OCI-LY7 (cell line): Measurements from ENCODE around the gene SLC12A3. TPM values are rescaled to one million over a fixed set of nuclear protein-coding genes. Genes with fewer than 3 reads are reported as not detected.

ENCODE experiments used
- BruUV-seq: library from RNA; stranded (reverse); fragments of 400-500 nt; replicated peaks from 2 replicates; lab custom pipeline; 2021; lab: Mats Ljungman, UMichigan
- CTCF ChIA-PET: fragments of 300-600 bp; sonication (Branson Sonifier 250); formaldehyde crosslinking; loops from one replicate; lab custom pipeline; 2022; ENCODE audit warnings: antibody characterized with exemption; ENCODE audit not compliant: unreplicated experiment; lab: Charles Lee
- POLR2A ChIA-PET: fragments of 300-600 bp; sonication (Branson Sonifier 250); formaldehyde crosslinking; loops from one replicate; lab custom pipeline; 2022; ENCODE audit warnings: antibody characterized with exemption; lab: Charles Lee
- DNase-seq: peaks from one replicate; pipeline ENCODE4 v3.0.0-alpha.2; 2015; ENCODE audit warnings: low spot score
- H2AFZ ChIP-seq: fragments of 200-600 bp; sonication (generic), shearing (Covaris generic); 2 replicates; pipeline ENCODE4 v1.6.1; 2014; ENCODE audit warnings: mild to moderate bottlenecking, antibody characterized with exemption, low read length, moderate library complexity
- H3K27ac ChIP-seq: fragments of 200-600 bp; sonication (generic); 2 replicates; pipeline ENCODE4 v1.5.1; 2014; ENCODE audit warnings: mixed run types, low read depth, mild to moderate bottlenecking, moderate library complexity, low read length, inconsistent platforms; ENCODE audit not compliant: poor library complexity, severe bottlenecking
- H3K36me3 ChIP-seq: fragments of 200-600 bp; sonication (generic); 2 replicates; pipeline ENCODE4 v1.6.1; 2014; ENCODE audit warnings: mild to moderate bottlenecking, antibody characterized with exemption, low read length, moderate library complexity, mixed read lengths; ENCODE audit not compliant: insufficient read depth
- H3K4me1 ChIP-seq: fragments of 200-600 bp; sonication (generic); 2 replicates; pipeline ENCODE4 v1.5.1; 2014; ENCODE audit warnings: mild to moderate bottlenecking, low read length; ENCODE audit not compliant: insufficient read depth, poor library complexity, severe bottlenecking
- H3K4me2 ChIP-seq: fragments of 200-600 bp; sonication (generic); 2 replicates; pipeline ENCODE4 v1.6.1; 2014; ENCODE audit warnings: mild to moderate bottlenecking, low read length
- H3K4me3 ChIP-seq: fragments of 200-600 bp; sonication (generic); 2 replicates; pipeline ENCODE4 v1.5.1; 2014; ENCODE audit warnings: mild to moderate bottlenecking, low read depth, low read length; ENCODE audit not compliant: poor library complexity, severe bottlenecking
- H3K79me2 ChIP-seq: fragments of 200-600 bp; sonication (generic); 2 replicates; pipeline ENCODE4 v1.6.1; 2016; ENCODE audit warnings: low read depth, mild to moderate bottlenecking, low read length, moderate library complexity, mixed read lengths; ENCODE audit not compliant: insufficient read depth
- H3K9me2 ChIP-seq: fragments of 200-600 bp; sonication (generic); 2 replicates; pipeline ENCODE4 v1.6.1; 2016; ENCODE audit warnings: mild to moderate bottlenecking, low read length, mixed read lengths; ENCODE audit not compliant: insufficient read depth
- H3K9me3 ChIP-seq: fragments of 200-600 bp; sonication (generic); 2 replicates; pipeline ENCODE4 v1.6.1; 2014; ENCODE audit warnings: mild to moderate bottlenecking, mixed run types, low read length, mixed read lengths
- H4K20me1 ChIP-seq: fragments of 200-600 bp; sonication (generic); 2 replicates; pipeline ENCODE4 v1.6.1; 2014; ENCODE audit warnings: mild to moderate bottlenecking, antibody characterized with exemption, low read length, moderate library complexity, mixed read lengths; ENCODE audit not compliant: insufficient read depth
- EZH2phosphoT487 ChIP-seq: fragments of 200-600 bp; sonication (generic); IDR thresholded peaks from 2 replicates; pipeline ENCODE4 v1.6.1; 2018; ENCODE audit warnings: low read depth, borderline replicate concordance, mild to moderate bottlenecking, mixed run types, antibody characterized with exemption, low read length, moderate library complexity, mixed read lengths
- intact Hi-C: fragments of 100-400 bp; cut with micrococcal nuclease; formaldehyde crosslinking; loops from one replicate; pipeline ENCODE4 v1.10.0; 2022; ENCODE audit not compliant: unreplicated experiment
- total RNA-seq, 2 experiments: library from RNA; depleted of rRNA in 1 of 2; stranded (reverse); fragments of >200 nt in 1 of 2; shearing (Covaris generic) in 1 of 2; gene quantifications; 2 replicates each; pipeline ENCODE4 v1.2.3, GENCODE V29; 2014 to 2022
- TF ChIP-seq, protein P1 (sequence below): fragments of 200-600 bp; sonication (generic); conservative IDR thresholded peaks from 2 replicates; pipeline ENCODE4 v1.5.1; 2014; ENCODE audit warnings: mild to moderate bottlenecking, antibody characterized with exemption, low read length, moderate library complexity, mixed read lengths

SLC12A3 gene
- total RNA-seq, 2 experiments from 2014 or later = 0.25 to 0.88 TPM

DNA sequence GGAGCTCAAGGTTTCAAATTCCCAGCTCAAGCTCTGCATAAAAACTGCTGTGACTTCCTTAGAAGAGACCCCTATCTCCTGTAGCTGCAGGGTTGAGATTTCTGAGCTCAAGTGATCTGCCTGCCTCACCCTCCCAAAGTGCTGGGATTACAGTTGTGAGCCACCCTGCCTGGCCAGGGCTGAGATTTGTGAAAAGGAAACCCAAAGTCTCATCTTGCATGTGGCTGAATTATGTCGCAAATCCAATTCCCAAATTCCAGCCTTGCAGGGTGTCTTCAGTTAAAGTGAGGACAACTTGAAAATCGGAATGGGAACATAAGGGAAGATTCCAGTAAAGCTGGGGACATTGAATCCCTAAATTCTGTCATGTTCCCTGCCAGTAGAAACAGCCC is 82.6 kb downstream of the SLC12A3 start:
- H3K9me2 ChIP-seq = no peaks in the 10 kb centered on the region
- ChIA-PET CTCF (no interaction called here), POLR2A (interaction anchor here (0.6 to 1.4 kb wide), 8 partner anchors 9 to 91 kb away, joined by 3 to 9 read pairs (median 4); no protein-coding TSS in a partner anchor)
- TF ChIP-seq, protein P1, sequence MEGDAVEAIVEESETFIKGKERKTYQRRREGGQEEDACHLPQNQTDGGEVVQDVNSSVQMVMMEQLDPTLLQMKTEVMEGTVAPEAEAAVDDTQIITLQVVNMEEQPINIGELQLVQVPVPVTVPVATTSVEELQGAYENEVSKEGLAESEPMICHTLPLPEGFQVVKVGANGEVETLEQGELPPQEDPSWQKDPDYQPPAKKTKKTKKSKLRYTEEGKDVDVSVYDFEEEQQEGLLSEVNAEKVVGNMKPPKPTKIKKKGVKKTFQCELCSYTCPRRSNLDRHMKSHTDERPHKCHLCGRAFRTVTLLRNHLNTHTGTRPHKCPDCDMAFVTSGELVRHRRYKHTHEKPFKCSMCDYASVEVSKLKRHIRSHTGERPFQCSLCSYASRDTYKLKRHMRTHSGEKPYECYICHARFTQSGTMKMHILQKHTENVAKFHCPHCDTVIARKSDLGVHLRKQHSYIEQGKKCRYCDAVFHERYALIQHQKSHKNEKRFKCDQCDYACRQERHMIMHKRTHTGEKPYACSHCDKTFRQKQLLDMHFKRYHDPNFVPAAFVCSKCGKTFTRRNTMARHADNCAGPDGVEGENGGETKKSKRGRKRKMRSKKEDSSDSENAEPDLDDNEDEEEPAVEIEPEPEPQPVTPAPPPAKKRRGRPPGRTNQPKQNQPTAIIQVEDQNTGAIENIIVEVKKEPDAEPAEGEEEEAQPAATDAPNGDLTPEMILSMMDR = no peak
- TF ChIP-seq EZH2phosphoT487 = no peak
- no peaks in the 10 kb centered on the region for H4K20me1 ChIP-seq
- H2AFZ ChIP-seq = no peak overlapping the region
- peaks cover 33% of the 10 kb centered on the region for H3K4me1 ChIP-seq
- peaks cover 58% of the 10 kb centered on the region for H3K36me3 ChIP-seq
- no peaks in the 10 kb centered on the region for H3K79me2 ChIP-seq
- BruUV-seq = no TSS peak
- intact Hi-C loops = no loop called here
- no peak overlapping the region for H3K4me3 ChIP-seq
- H3K4me2 ChIP-seq = no peak overlapping the region
- no peaks in the 10 kb centered on the region for H3K9me3 ChIP-seq
- H3K27ac ChIP-seq = peak overlapping the region; percentile 19
- no peak for DNase-seq

- no peaks in the 10 kb centered on the region for H3K79me2 ChIP-seq
- no peak overlapping the region for H2AFZ ChIP-seq
- TF ChIP-seq, protein P1 = no peak
- TF ChIP-seq EZH2phosphoT487 = no peak
- peaks cover 52% of the 10 kb centered on the region for H3K36me3 ChIP-seq
- H3K27ac ChIP-seq = no peak overlapping the region
- intact Hi-C loops = no loop called here
- H3K4me1 ChIP-seq = peaks cover 36% of the 10 kb centered on the region
- H3K9me2 ChIP-seq = no peaks in the 10 kb centered on the region
- ChIA-PET POLR2A (interaction anchor here (1.1 to 1.4 kb wide), 3 partner anchors 11 to 81 kb away, joined by 3 to 6 read pairs (median 3); no protein-coding TSS in a partner anchor), CTCF (no interaction called here)
- no peak for DNase-seq
- H4K20me1 ChIP-seq = no peaks in the 10 kb centered on the region
- BruUV-seq = no TSS peak
- no peaks in the 10 kb centered on the region for H3K9me3 ChIP-seq
- H3K4me2 ChIP-seq = no peak overlapping the region
- no peak overlapping the region for H3K4me3 ChIP-seq
Observed at GRCh38 chr16:56948234-56948633, 83.2 kb downstream of the SLC12A3 start.

DNA sequence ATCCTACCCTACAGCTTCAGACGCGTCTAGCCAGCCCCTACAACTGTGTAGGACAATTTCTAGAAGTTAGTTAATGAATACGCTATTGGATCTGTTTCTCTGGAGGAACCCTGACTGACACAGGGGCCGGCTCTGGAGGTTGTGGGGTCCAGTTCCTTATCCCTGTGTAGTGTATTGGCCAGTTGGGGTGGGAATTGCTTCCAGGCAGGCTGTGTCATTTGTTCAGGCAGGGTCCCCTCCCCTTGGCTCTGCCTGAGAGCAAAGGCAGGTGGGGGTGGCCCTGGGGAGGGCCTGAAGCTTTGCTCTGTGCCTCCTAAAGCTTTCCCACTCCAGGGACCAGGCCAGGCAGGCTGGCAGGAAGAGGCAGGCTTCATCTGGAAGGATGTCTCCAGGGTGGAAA is 85.0 kb downstream of the SLC12A3 start:
- Histone ChIP-seq H4K20me1 (no peaks in the 10 kb centered on the region), H3K27ac (peak overlapping the region; percentile 72), H3K4me2 (peak overlapping the region; percentile 74), H3K36me3 (peaks cover 34% of the 10 kb centered on the region), H3K9me2 (no peaks in the 10 kb centered on the region), H3K4me3 (no peak overlapping the region), H2AFZ (no peak overlapping the region), H3K9me3 (no peaks in the 10 kb centered on the region), H3K79me2 (no peaks in the 10 kb centered on the region), H3K4me1 (peaks cover 36% of the 10 kb centered on the region)
- ChIA-PET CTCF (no interaction called here), POLR2A (interaction anchor here (0.7 to 1.8 kb wide), 6 partner anchors 10 to 112 kb away, joined by 3 to 8 read pairs (median 3); no protein-coding TSS in a partner anchor)
- intact Hi-C loops = loop anchor here (2.0 kb wide), 1 partner anchor 37 kb away; no protein-coding TSS in a partner anchor
- no TSS peak for BruUV-seq
- DNase-seq = no peak
- TF ChIP-seq, protein P1 = no peak
